ENCODE measurements around the gene ITSN1. TPM values are rescaled to one million over a fixed set of nuclear protein-coding genes. Genes with fewer than 3 reads are reported as not detected.
A peak's percentile ranks its signal among the peaks of the same experiment; 100 is the strongest.

Gene ITSN1
- total and polyA plus RNA-seq, 12 donors: 20.0 to 60.5 (median 36.7) TPM

GRCh38 chr21:33945652-33946270 lies 303.5 kb downstream of the ITSN1 start:
- peaks cover 7 to 18% of the 10 kb centered on the region in 2 donors for H3K4me1 ChIP-seq (replicated peaks in 1 of 2)
- no peak overlapping the region for H3K27ac ChIP-seq
- 93 to 97% (median 95%) methylated on average over 2 of the region's 2 CpGs for WGBS, 4 donors
- intact Hi-C loops (cut with DNase I): no loop called here
- DNase-seq: no peak
- no peaks in the 10 kb centered on the region for H3K9me3 ChIP-seq (replicated peaks in 1 of 3)
- TF ChIP-seq CTCF (IDR thresholded peaks at IDR 0.05) (no peak), POLR2A (IDR thresholded peaks at IDR 0.05) (no peak)
- no peak overlapping the region for H3K4me3 ChIP-seq
- no peaks in the 10 kb centered on the region for H3K36me3 ChIP-seq (replicated peaks in 1 of 2)
- no peaks in the 10 kb centered on the region for H3K27me3 ChIP-seq

DNA sequence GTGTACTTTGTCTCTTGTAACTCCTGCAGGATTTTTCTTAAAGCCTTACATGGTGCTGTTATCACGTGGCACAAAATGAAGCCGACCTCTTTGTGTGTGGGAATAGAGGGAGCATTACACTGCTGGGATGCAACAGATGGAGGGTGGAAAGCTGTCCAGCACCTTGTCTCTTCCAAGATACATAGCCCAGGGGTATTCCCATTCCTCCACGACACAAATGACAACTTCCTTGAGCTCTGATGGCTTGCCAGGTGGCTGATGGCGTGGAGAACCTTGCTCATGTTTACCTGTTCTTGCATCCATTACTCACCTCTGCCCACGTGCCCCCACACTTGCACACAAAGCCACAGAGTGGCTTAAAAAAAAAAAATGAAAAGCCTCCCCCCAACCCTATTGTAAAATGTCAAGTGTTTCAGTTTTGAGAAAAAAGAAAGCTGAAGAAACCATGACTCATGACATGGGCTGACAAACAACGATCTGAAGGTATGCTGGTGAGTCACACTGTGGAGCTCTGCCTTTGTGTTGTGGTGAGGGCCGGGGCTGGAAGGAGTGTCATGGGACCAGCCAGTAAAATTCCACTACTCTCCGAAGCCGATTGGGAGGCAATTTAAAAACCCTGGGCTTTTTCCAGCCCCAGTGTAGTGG lies 305.3 kb downstream of the ITSN1 start:
- Histone ChIP-seq H3K36me3 (replicated peaks in 1 of 2) (no peaks in the 10 kb centered on the region), H3K27me3 (no peaks in the 10 kb centered on the region), H3K4me3 (peak overlapping the region in 2 of 4 donors; percentile 10 to 48), H3K4me1 (replicated peaks in 1 of 2) (peaks cover 7 to 18% of the 10 kb centered on the region in 2 donors), H3K27ac (peak overlapping the region; percentile 69 to 92 (median 75)), H3K9me3 (replicated peaks in 1 of 3) (no peaks in the 10 kb centered on the region)
- TF ChIP-seq CTCF (IDR thresholded peaks at IDR 0.05) (no peak), POLR2A (IDR thresholded peaks at IDR 0.05) (no peak)
- WGBS, 4 donors: 17 to 24% (median 21%) methylated on average over 9 of the region's 9 CpGs
- peak; percentile 80 to 95 (median 92) for DNase-seq
- intact Hi-C loops (cut with DNase I): no loop called here

DNA sequence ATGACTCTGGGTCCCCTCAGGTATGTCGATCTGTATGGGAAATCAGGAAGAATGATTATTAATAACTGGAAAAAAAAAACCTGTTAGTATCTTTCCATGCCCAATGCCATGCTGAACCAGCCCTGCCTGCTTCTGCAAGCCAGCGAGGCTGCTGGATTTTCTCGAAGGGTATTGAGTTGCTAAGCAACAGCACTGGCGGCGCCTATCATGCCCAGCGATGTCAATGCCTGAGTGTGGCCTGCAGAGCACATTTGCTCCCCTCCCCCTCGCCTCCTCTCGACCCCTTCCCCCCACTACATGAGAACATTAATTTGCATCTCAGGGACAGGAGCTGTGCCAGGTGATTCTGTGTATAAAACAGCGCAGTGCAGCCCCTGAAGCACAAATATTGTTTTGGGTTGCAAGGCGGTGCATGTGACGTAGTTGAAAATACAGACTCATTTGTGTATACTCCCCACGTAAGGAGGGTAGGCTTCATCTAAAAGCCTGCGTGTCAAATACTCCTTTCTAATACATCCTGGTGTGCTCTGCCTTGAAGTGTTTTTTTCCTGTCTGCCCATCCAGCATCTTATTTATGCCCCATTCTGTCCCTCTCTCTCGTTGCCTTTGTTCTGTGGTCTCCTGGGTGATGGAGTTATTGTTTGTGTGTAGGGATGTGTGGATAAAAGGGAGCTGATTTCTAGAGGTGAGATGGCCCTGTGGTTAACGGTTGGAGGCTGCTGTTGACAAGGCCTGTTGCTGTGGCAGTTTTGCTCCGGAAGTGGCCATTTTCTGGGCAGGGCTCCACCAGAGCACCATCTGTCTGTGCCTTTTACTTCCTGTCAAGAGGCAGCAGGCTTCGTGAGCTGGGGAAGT lies 306.0 kb downstream of the ITSN1 start:
- H3K36me3 ChIP-seq (replicated peaks in 1 of 2): no peaks in the 10 kb centered on the region
- H3K27me3 ChIP-seq: no peaks in the 10 kb centered on the region
- TF ChIP-seq CTCF (IDR thresholded peaks at IDR 0.05) (no peak), POLR2A (IDR thresholded peaks at IDR 0.05) (no peak)
- H3K4me3 ChIP-seq: peak overlapping the region in 2 of 4 donors; percentile 10 to 48
- no peaks in the 10 kb centered on the region for H3K9me3 ChIP-seq (replicated peaks in 1 of 3)
- WGBS, 4 donors: 35 to 51% (median 42%) methylated on average over 16 to 17 of the region's 17 CpGs
- intact Hi-C loops (cut with DNase I): no loop called here
- peaks cover 7 to 18% of the 10 kb centered on the region in 2 donors for H3K4me1 ChIP-seq (replicated peaks in 1 of 2)
- H3K27ac ChIP-seq: peak overlapping the region; percentile 69 to 92 (median 75)
- DNase-seq: peak; percentile 71 to 90 (median 78)

GRCh38 chr21:33948951-33949444 lies 306.7 kb downstream of the ITSN1 start:
- intact Hi-C loops (cut with DNase I): no loop called here
- peak overlapping the region in 2 of 5 donors; percentile 75 to 92 for H3K27ac ChIP-seq

More at GRCh38 chr21:33948951-33949444, 306.7 kb downstream of the ITSN1 start:
- 86 to 89% (median 87%) methylated on average over 9 of the region's 9 CpGs for WGBS, 4 donors
- Histone ChIP-seq H3K4me1 (replicated peaks in 1 of 2) (peaks cover 7 to 18% of the 10 kb centered on the region in 2 donors), H3K27me3 (no peaks in the 10 kb centered on the region), H3K36me3 (replicated peaks in 1 of 2) (no peaks in the 10 kb centered on the region), H3K4me3 (no peak overlapping the region), H3K9me3 (replicated peaks in 1 of 3) (no peaks in the 10 kb centered on the region)
- no peak for TF ChIP-seq POLR2A (IDR thresholded peaks at IDR 0.05)
- TF ChIP-seq CTCF (IDR thresholded peaks at IDR 0.05): no peak
- peak in 1 of 7 donors; percentile 37 for DNase-seq
